Breast epithelium (tissue), 4 donors: Measurements from ENCODE around the gene ZNF793. TPM values are rescaled to one million over a fixed set of nuclear protein-coding genes. Genes with fewer than 3 reads are reported as not detected.

Experiments
- DNase-seq, 2 donors: peaks; one replicate each; pipeline ENCODE4 v3.0.0-alpha.2; 2019; ENCODE audit warnings: low spot score in 2 of 2
- H3K27ac ChIP-seq, 2 donors: fragments of 200-600 bp; sonication (generic) in 1 of 2; one replicate each; pipeline ENCODE4 v1.5.1; 2016 to 2019; ENCODE audit warnings: mild to moderate bottlenecking in 1 of 2
- H3K27me3 ChIP-seq, 2 donors: fragments of 200-600 bp; sonication (generic) in 1 of 2; one replicate each; pipeline versions ENCODE4 v1.5.1 to v1.6.0; 2017 to 2019; ENCODE audit warnings: control low read depth in 1 of 2, mild to moderate bottlenecking in 1 of 2
- H3K36me3 ChIP-seq: fragments of 200-600 bp; one replicate; pipeline ENCODE4 v1.5.1; 2019
- H3K4me1 ChIP-seq, 2 donors: fragments of 200-600 bp; sonication (generic); one replicate each; pipeline ENCODE4 v1.5.1; 2016 to 2019; ENCODE audit warnings: control low read depth in 1 of 2
- H3K4me3 ChIP-seq, 3 donors: fragments of 200-600 bp; sonication (generic); 1 replicate in 2 of 3; 2 replicates in 1 of 3; pipeline ENCODE4 v1.5.1; 2016 to 2019; ENCODE audit warnings: mild to moderate bottlenecking in 3 of 3, moderate library complexity in 2 of 3
- H3K9me3 ChIP-seq, 2 donors: fragments of 200-600 bp; sonication (generic) in 1 of 2; one replicate each; pipeline ENCODE4 v1.5.1; 2016 to 2019; ENCODE audit warnings: control low read depth in 1 of 2
- POLR2A ChIP-seq: fragments of 450-650 bp; IDR thresholded peaks from one replicate; pipeline ENCODE4 v1.6.1; 2016; ENCODE audit warnings: antibody characterized with exemption, mild to moderate bottlenecking, moderate library complexity
- POLR2AphosphoS5 ChIP-seq, 3 donors: sonication (generic); formaldehyde crosslinking; IDR thresholded peaks; one replicate each; pipeline ENCODE4 v1.6.1; 2017; ENCODE audit warnings: antibody characterized with exemption in 3 of 3
- intact Hi-C: fragments of 100-400 bp; cut with DNase I; formaldehyde crosslinking; loops from one replicate; pipeline ENCODE4 v1.15.1; 2023; ENCODE audit warnings: low total_unique reads
- total RNA-seq, 3 donors: library from RNA; depleted of rRNA; stranded (reverse); fragments of >200 nt; gene quantifications; one replicate each; pipeline ENCODE4 v1.1.0, GENCODE V29; 2016
- TF ChIP-seq, protein P1 (sequence below), 3 donors: fragments of 450-650 bp; IDR thresholded peaks; one replicate each; pipeline ENCODE4 v1.5.1; 2016 to 2017; ENCODE audit warnings: antibody characterized with exemption in 3 of 3, mild to moderate bottlenecking in 3 of 3, moderate library complexity in 3 of 3

Gene ZNF793
- total RNA-seq, 3 donors from 2014 or later = 1.3 to 10.2 (median 7.2) TPM

DNA sequence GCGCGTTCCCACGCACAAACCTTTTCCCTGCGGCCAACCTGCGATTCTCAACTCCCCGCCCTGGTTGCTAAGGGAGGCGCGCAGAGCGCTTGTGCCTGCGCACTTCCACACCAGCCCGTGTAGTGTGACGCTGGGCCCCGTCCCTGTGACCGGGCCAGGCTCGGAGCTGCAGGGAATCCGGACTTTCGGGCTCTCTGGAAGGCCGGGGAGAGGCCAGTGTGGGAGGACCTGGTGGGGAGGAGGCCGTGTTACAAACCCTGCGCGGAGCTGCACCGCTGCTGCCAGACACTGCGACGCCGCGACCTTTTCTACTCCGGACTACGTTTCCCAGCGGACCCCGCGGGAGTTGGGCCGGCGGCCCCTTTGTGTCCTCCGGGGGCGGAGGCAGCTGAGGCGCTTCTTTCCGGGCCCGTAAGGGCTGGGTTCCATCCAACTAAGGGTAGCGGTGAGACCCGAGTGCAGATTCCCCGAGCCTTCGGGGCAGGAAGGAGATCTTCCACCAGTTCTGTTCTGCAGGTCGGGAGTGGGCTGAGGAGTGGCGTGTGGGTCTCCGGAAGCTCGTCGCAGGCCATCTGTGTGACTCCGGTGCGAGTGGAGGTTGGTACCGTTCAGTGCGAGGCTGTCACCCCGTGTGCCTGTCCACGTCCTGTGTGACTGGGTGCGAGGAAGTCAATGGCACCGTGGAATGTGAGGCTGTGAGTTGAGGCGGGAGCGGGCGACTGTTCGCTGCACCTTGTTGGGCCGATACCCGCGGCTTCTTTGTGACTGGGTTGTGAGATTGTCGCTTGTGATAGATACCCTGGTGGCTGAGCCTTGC is 37.6 kb upstream of the ZNF793 start, which contains the start of gene ZNF570:
Gene ZNF570 (plus strand): TSS at position 396 of the 817 bp plus-strand sequence. CDS start 999 bp downstream, outside the sequence.
- H3K36me3 ChIP-seq = peaks cover 8% of the 10 kb centered on the region
- DNase-seq = peak; percentile 77 to 84
- H3K27me3 ChIP-seq = no peaks in the 10 kb centered on the region
- H3K4me3 ChIP-seq = peak within 1 kb of the TSS; percentile 63 to 91 (median 80)
- H3K4me1 ChIP-seq = peaks cover 0 to 4% of the 10 kb centered on the region in 2 donors
- intact Hi-C loops = no loop called here
- H3K9me3 ChIP-seq = peaks cover 8 to 13% of the 10 kb centered on the region in 2 donors
- H3K27ac ChIP-seq = peak within 1 kb of the TSS; percentile 91 to 92
- peak; percentile 72 for TF ChIP-seq POLR2A
- TF ChIP-seq POLR2AphosphoS5 (IDR thresholded peaks at IDR 0.05) = peak; percentile 48 to 83 (median 77)
- TF ChIP-seq, protein P1, sequence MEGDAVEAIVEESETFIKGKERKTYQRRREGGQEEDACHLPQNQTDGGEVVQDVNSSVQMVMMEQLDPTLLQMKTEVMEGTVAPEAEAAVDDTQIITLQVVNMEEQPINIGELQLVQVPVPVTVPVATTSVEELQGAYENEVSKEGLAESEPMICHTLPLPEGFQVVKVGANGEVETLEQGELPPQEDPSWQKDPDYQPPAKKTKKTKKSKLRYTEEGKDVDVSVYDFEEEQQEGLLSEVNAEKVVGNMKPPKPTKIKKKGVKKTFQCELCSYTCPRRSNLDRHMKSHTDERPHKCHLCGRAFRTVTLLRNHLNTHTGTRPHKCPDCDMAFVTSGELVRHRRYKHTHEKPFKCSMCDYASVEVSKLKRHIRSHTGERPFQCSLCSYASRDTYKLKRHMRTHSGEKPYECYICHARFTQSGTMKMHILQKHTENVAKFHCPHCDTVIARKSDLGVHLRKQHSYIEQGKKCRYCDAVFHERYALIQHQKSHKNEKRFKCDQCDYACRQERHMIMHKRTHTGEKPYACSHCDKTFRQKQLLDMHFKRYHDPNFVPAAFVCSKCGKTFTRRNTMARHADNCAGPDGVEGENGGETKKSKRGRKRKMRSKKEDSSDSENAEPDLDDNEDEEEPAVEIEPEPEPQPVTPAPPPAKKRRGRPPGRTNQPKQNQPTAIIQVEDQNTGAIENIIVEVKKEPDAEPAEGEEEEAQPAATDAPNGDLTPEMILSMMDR (IDR thresholded peaks at IDR 0.05) = no peak

DNA sequence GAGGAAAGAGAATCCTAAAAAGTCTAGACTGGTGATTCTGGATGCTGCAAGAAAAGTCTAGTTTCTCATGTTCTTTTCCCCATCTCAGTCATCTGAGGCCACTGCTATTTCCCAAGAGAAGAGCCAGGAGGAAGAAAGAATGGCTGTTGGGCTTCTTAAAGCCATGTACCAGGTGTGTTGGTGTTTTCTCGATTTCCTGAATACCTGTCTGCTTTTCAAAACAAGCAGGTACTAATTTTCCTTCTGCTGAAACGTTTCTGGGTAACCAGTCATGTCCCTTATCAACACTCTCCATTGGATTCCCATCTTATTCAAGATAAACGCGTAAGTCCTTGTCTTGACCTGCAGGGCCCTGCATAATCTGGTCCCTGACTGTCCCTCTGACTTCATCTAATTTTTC is 36.5 kb upstream of the ZNF793 start:
- H3K27me3 ChIP-seq = no peaks in the 10 kb centered on the region
- peak overlapping the region in 1 of 2 donors; percentile 92 for H3K27ac ChIP-seq
- DNase-seq = no peak
- H3K4me1 ChIP-seq = peaks cover 0 to 4% of the 10 kb centered on the region in 2 donors
- H3K9me3 ChIP-seq = peaks cover 14 to 23% of the 10 kb centered on the region in 2 donors
- TF ChIP-seq POLR2AphosphoS5 (IDR thresholded peaks at IDR 0.05) (no peak), POLR2A (no peak)
- TF ChIP-seq, protein P1 (IDR thresholded peaks at IDR 0.05) = no peak
- no peaks in the 10 kb centered on the region for H3K36me3 ChIP-seq
- intact Hi-C loops = no loop called here
- peak overlapping the region; percentile 63 to 91 (median 80) for H3K4me3 ChIP-seq

DNA sequence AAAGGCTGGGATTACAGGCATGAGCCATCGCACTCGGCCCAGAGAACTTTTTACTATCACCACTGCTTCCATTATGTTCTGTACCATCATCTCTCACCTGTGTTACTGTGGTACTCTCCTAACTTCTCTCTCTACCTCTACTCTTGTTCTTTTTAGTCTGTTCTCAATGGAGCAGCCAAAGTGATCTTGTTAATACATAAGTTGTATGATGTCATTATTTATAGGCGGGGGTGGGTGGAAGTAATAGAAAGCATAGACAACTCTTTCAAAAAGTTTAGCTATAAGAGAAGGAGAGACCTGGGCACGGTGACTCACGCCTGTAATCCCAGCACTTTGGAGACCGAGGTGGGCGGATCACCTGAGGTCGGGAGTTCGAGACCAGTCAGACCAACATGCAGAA is 34.6 kb upstream of the ZNF793 start:
- Histone ChIP-seq H3K9me3 (peaks cover 32 to 41% of the 10 kb centered on the region in 2 donors), H3K4me3 (no peak overlapping the region), H3K27ac (no peak overlapping the region), H3K4me1 (peaks cover 0 to 4% of the 10 kb centered on the region in 2 donors), H3K36me3 (peaks cover 5% of the 10 kb centered on the region), H3K27me3 (no peaks in the 10 kb centered on the region)
- intact Hi-C loops = no loop called here
- TF ChIP-seq POLR2A = no peak
- TF ChIP-seq POLR2AphosphoS5 (IDR thresholded peaks at IDR 0.05) = no peak
- TF ChIP-seq, protein P1 (IDR thresholded peaks at IDR 0.05) = no peak
- DNase-seq = no peak

DNA sequence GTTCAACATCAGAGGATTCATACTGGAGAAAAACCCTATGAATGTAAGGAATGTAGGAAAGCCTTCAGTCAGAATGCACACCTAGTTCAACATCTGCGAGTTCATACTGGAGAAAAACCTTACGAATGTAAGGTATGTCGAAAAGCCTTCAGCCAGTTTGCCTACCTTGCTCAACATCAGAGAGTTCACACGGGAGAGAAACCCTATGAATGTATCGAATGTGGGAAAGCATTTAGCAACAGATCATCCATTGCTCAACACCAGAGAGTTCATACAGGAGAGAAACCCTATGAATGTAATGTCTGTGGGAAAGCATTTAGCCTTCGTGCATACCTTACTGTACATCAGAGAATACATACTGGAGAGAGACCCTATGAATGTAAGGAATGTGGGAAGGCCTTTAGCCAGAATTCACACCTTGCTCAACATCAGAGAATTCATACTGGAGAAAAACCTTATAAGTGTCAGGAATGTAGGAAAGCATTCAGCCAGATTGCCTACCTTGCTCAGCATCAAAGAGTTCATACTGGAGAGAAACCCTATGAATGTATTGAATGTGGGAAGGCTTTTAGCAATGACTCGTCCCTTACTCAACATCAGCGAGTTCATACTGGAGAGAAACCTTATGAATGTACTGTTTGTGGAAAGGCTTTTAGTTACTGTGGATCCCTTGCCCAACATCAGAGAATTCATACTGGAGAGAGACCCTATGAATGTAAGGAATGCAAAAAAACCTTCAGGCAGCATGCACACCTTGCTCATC is 22.2 kb upstream of the ZNF793 start:
- no peaks in the 10 kb centered on the region for H3K4me1 ChIP-seq
- peaks cover 87 to 99% of the 10 kb centered on the region in 2 donors for H3K9me3 ChIP-seq
- peak overlapping the region in 1 of 3 donors; percentile 9 for H3K4me3 ChIP-seq
- H3K27me3 ChIP-seq = no peaks in the 10 kb centered on the region
- intact Hi-C loops = no loop called here
- peaks cover 23% of the 10 kb centered on the region for H3K36me3 ChIP-seq
- DNase-seq = no peak
- no peak overlapping the region for H3K27ac ChIP-seq
- TF ChIP-seq POLR2AphosphoS5 (IDR thresholded peaks at IDR 0.05) (no peak), POLR2A (no peak)
- TF ChIP-seq, protein P1 (IDR thresholded peaks at IDR 0.05) = no peak
